A673 (cell line): Measurements from ENCODE around the gene ZMYND8. TPM values are rescaled to one million over a fixed set of nuclear protein-coding genes. Genes with fewer than 3 reads are reported as not detected.

Experiments used
- BruUV-seq: library from RNA; stranded (reverse); fragments of 400-500 nt; replicated peaks from 2 replicates; lab custom pipeline; 2021; lab: Mats Ljungman, UMichigan
- CTCF ChIA-PET: fragments of 300-600 bp; sonication (Branson Sonifier 250); formaldehyde crosslinking; loops from one replicate; lab custom pipeline; 2022; ENCODE audit warnings: antibody characterized with exemption; lab: Charles Lee
- POLR2A ChIA-PET: fragments of 300-600 bp; sonication (Branson Sonifier 250); formaldehyde crosslinking; loops from one replicate; lab custom pipeline; 2022; ENCODE audit warnings: antibody characterized with exemption; ENCODE audit not compliant: low non-redundant PET; lab: Charles Lee
- DNase-seq: peaks from one replicate; pipeline ENCODE4 v3.0.0-alpha.2; 2015; ENCODE audit warnings: low spot score
- H3K27ac ChIP-seq: fragments of 200-600 bp; sonication (generic); 2 replicates; pipeline ENCODE4 v1.5.1; 2016; ENCODE audit warnings: mixed run types, low read depth, mild to moderate bottlenecking, mixed read lengths, antibody characterized with exemption, low read length; ENCODE audit not compliant: poor library complexity, severe bottlenecking
- H3K27me3 ChIP-seq: fragments of 200-600 bp; sonication (generic); replicated peaks from 2 replicates; pipeline ENCODE4 v1.6.1; 2017; ENCODE audit warnings: mixed run types, low read depth, mild to moderate bottlenecking, mixed read lengths, antibody characterized with exemption, low read length; ENCODE audit not compliant: insufficient read depth, poor library complexity
- H3K36me3 ChIP-seq: fragments of 200-600 bp; sonication (generic); 2 replicates; pipeline ENCODE4 v1.6.1; 2016; ENCODE audit warnings: mixed run types, mild to moderate bottlenecking, mixed read lengths, antibody characterized with exemption, low read length; ENCODE audit not compliant: insufficient read depth, poor library complexity, severe bottlenecking
- H3K4me1 ChIP-seq: fragments of 200-600 bp; sonication (generic); 2 replicates; pipeline ENCODE4 v1.6.1; 2017; ENCODE audit warnings: mixed run types, mild to moderate bottlenecking, mixed read lengths, antibody characterized with exemption, low read length; ENCODE audit not compliant: insufficient read depth, poor library complexity, severe bottlenecking
- H3K4me3 ChIP-seq: fragments of 200-600 bp; sonication (generic); 2 replicates; pipeline ENCODE4 v1.5.1; 2016; ENCODE audit warnings: low read depth, mixed run types, mild to moderate bottlenecking, mixed read lengths, low read length; ENCODE audit not compliant: poor library complexity, severe bottlenecking
- H3K9me3 ChIP-seq: fragments of 200-600 bp; sonication (generic); 2 replicates; pipeline ENCODE4 v1.6.1; 2016; ENCODE audit warnings: mixed run types, low read depth, mild to moderate bottlenecking, mixed read lengths, antibody characterized with exemption, low read length; ENCODE audit not compliant: poor library complexity, severe bottlenecking
- CTCF ChIP-seq: fragments of 300-800, 200-600 bp; sonication (generic); conservative IDR thresholded peaks from 2 replicates; pipeline ENCODE4 v1.5.1; 2017; ENCODE audit warnings: low read depth, mild to moderate bottlenecking, antibody characterized with exemption, low read length, moderate library complexity, mixed read lengths
- EZH2 ChIP-seq: fragments of 200-600 bp; sonication (generic); IDR thresholded peaks from 2 replicates; pipeline ENCODE4 v1.6.1; 2017; ENCODE audit warnings: borderline replicate concordance, low read depth, mild to moderate bottlenecking, mixed read lengths, antibody characterized with exemption, low read length; ENCODE audit not compliant: poor library complexity, severe bottlenecking
- intact Hi-C: fragments of 100-400 bp; cut with micrococcal nuclease; formaldehyde crosslinking; loops from one replicate; pipeline ENCODE4 v1.10.0; 2022; ENCODE audit not compliant: unreplicated experiment
- total RNA-seq: library from RNA; stranded (reverse); gene quantifications from 2 replicates; pipeline ENCODE4 v1.2.3, GENCODE V29; 2021

The ZMYND8 gene
- total RNA-seq, 1 experiment from 2014 or later = 31.3 TPM

- Histone ChIP-seq H3K9me3 (no peaks in the 10 kb centered on the region), H3K27ac (no peak overlapping the region), H3K4me1 (no peaks in the 10 kb centered on the region), H3K27me3 (peaks cover 10% of the 10 kb centered on the region), H3K36me3 (no peaks in the 10 kb centered on the region), H3K4me3 (no peak overlapping the region)
- TF ChIP-seq EZH2 (no peak), CTCF (no peak)
- no peak for DNase-seq
- BruUV-seq = no TSS peak
- ChIA-PET CTCF (no interaction called here), POLR2A (no interaction called here)
- intact Hi-C loops = no loop called here
These were observed 182.8 kb downstream of the ZMYND8 start for GRCh38 chr20:47173596-47174216.

GRCh38 chr20:47172579-47172978, 183.9 kb downstream of the ZMYND8 start:
- no peak for DNase-seq
- no peak overlapping the region for H3K4me3 ChIP-seq
- no TSS peak for BruUV-seq
- intact Hi-C loops = no loop called here
- no peak for TF ChIP-seq EZH2
- no peak for TF ChIP-seq CTCF
- H3K27ac ChIP-seq = no peak overlapping the region
- H3K27me3 ChIP-seq = peaks cover 10% of the 10 kb centered on the region
- ChIA-PET CTCF (no interaction called here), POLR2A (no interaction called here)
- no peaks in the 10 kb centered on the region for H3K4me1 ChIP-seq
- H3K36me3 ChIP-seq = no peaks in the 10 kb centered on the region
- H3K9me3 ChIP-seq = no peaks in the 10 kb centered on the region

GRCh38 chr20:47167846-47168245, 188.7 kb downstream of the ZMYND8 start:
- no peaks in the 10 kb centered on the region for H3K9me3 ChIP-seq
- no peaks in the 10 kb centered on the region for H3K36me3 ChIP-seq
- TF ChIP-seq EZH2 (no peak), CTCF (no peak)
- intact Hi-C loops = no loop called here
- DNase-seq = no peak
- no TSS peak for BruUV-seq
- peaks cover 10% of the 10 kb centered on the region for H3K27me3 ChIP-seq
- CTCF ChIA-PET = no interaction called here
- POLR2A ChIA-PET = no interaction called here
- no peaks in the 10 kb centered on the region for H3K4me1 ChIP-seq
- no peak overlapping the region for H3K4me3 ChIP-seq
- no peak overlapping the region for H3K27ac ChIP-seq
